Measurements from ENCODE around the gene HDAC11. TPM values are rescaled to one million over a fixed set of nuclear protein-coding genes. Genes with fewer than 3 reads are reported as not detected.

The HDAC11 gene
- total RNA-seq, 2 experiments from 2014 or later, result 1.8 to 2.0 TPM

GRCh38 chr3:13504161-13504831 lies 24.2 kb downstream of the HDAC11 start:
- TF ChIP-seq, protein P1, sequence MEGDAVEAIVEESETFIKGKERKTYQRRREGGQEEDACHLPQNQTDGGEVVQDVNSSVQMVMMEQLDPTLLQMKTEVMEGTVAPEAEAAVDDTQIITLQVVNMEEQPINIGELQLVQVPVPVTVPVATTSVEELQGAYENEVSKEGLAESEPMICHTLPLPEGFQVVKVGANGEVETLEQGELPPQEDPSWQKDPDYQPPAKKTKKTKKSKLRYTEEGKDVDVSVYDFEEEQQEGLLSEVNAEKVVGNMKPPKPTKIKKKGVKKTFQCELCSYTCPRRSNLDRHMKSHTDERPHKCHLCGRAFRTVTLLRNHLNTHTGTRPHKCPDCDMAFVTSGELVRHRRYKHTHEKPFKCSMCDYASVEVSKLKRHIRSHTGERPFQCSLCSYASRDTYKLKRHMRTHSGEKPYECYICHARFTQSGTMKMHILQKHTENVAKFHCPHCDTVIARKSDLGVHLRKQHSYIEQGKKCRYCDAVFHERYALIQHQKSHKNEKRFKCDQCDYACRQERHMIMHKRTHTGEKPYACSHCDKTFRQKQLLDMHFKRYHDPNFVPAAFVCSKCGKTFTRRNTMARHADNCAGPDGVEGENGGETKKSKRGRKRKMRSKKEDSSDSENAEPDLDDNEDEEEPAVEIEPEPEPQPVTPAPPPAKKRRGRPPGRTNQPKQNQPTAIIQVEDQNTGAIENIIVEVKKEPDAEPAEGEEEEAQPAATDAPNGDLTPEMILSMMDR (IDR thresholded peaks at IDR 0.05), result no peak
- H3K27ac Mint-ChIP-seq, result no peak overlapping the region
- H3K36me3 Mint-ChIP-seq (ENCODE audit: low read depth), result no peaks in the 10 kb centered on the region
- no peaks in the 10 kb centered on the region for H3K27me3 Mint-ChIP-seq
- DNase-seq (no peak), ATAC-seq (no peak)
- intact Hi-C loops (cut with micrococcal nuclease), result no loop called here
- H3K4me3 Mint-ChIP-seq, result no peak overlapping the region
- ChIA-PET POLR2A (no interaction called here), CTCF (interaction anchor here (0.9 to 1.3 kb wide), 2 partner anchors 144 to 153 kb away, joined by 3 to 4 read pairs; no protein-coding TSS in a partner anchor)
- no peaks in the 10 kb centered on the region for H3K4me1 Mint-ChIP-seq (ENCODE audit: low read depth)
- H3K9me3 Mint-ChIP-seq, result no peaks in the 10 kb centered on the region

DNA sequence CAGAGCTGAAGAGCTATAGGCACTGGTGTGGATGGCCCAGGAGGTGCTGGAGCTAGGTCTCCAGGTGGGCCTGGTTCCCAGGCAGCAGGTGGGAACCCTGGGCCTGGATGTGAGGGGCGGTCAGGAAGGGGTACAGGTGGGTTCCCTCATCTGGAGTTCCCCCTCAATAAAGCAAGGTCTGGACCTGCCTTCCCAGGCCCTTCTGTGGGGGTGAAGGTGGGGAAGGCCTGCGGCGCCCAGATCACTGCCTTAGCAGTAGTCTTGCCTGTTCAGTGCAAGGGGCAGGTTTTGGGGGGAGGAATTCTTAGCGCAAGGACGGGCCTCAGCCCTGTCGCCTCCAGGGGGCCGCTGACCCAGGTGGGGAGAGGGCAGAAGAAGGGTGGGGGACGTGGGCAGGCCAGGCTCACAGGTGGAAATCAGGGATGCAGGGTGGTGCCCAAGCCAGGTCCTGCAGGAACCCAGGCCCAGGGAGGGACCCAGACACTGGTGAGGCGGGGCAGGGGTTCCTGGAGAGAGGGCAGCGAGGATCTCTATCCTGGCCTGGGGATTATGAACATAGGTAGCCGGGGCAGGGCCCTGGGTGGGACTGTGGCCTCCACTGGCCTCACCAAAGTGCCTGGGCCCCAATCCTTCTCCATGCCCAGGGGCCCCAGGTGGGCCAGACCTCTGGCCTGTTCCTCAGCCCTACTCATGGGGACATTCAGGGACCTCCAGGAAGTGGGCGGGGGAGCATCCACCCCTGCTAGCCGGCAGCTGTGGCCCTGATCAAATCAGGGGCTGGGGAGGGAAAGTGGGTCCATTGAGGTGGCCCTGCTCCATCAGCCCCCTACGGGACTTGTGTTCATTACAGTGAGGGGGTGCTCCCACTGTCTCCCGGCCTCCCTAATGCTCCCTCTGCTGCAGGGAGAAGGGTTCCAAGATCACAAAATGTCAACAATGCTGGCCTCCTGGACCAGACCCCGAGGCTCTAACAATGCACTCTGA lies 25.3 kb downstream of the HDAC11 start:
- Mint-ChIP-seq H3K4me3 (no peak overlapping the region), H3K27me3 (no peaks in the 10 kb centered on the region)
- ATAC-seq, result no peak

DNA sequence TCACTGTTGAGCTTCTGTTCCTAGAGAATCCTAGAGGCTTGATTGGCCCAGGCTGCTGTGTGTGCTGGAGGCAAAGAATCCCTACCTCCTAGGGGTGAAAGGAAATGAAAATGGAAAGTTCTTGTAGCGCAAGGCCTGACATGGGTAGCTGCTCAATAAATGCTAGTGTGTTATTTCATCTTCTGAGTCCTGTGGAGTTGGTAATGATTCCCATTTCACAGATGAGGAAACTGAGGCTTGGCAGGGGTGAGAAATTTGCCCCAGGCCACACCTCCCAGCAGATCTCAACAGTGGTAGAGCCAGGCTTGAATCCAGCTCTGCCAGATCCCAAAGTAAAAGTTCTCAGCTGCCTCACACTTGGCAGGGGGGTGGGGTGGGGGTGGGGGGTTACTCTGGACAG lies 26.1 kb downstream of the HDAC11 start:
- intact Hi-C loops (cut with micrococcal nuclease), result no loop called here
- H3K27ac Mint-ChIP-seq, result no peak overlapping the region
- CTCF ChIA-PET, result interaction anchor here (1.1 kb wide), 1 partner anchor 11 kb away, joined by 3 read pairs; no protein-coding TSS in a partner anchor
- ATAC-seq (no peak), DNase-seq (no peak)
- POLR2A ChIA-PET, result no interaction called here
- H3K4me1 Mint-ChIP-seq (ENCODE audit: low read depth), result no peaks in the 10 kb centered on the region
- H3K27me3 Mint-ChIP-seq, result no peaks in the 10 kb centered on the region
- no peak overlapping the region for H3K4me3 Mint-ChIP-seq
- TF ChIP-seq, protein P1 (IDR thresholded peaks at IDR 0.05), result no peak
- no peaks in the 10 kb centered on the region for H3K36me3 Mint-ChIP-seq (ENCODE audit: low read depth)
- H3K9me3 Mint-ChIP-seq, result no peaks in the 10 kb centered on the region

More for the DNA sequence above, 25.3 kb downstream of the HDAC11 start:
- DNase-seq, result no peak
- TF ChIP-seq, protein P1 (IDR thresholded peaks at IDR 0.05), result no peak
- Mint-ChIP-seq H3K27ac (no peak overlapping the region), H3K36me3 (ENCODE audit: low read depth) (no peaks in the 10 kb centered on the region), H3K4me1 (ENCODE audit: low read depth) (no peaks in the 10 kb centered on the region), H3K9me3 (no peaks in the 10 kb centered on the region)
- POLR2A ChIA-PET, result interaction anchor here (0.6 kb wide), 1 partner anchor 122 kb away, joined by 5 read pairs; no protein-coding TSS in a partner anchor
- CTCF ChIA-PET, result interaction anchor here (0.9 to 1.1 kb wide), 2 partner anchors 10 to 142 kb away, joined by 3 to 4 read pairs; no protein-coding TSS in a partner anchor
- intact Hi-C loops (cut with micrococcal nuclease), result no loop called here

DNA sequence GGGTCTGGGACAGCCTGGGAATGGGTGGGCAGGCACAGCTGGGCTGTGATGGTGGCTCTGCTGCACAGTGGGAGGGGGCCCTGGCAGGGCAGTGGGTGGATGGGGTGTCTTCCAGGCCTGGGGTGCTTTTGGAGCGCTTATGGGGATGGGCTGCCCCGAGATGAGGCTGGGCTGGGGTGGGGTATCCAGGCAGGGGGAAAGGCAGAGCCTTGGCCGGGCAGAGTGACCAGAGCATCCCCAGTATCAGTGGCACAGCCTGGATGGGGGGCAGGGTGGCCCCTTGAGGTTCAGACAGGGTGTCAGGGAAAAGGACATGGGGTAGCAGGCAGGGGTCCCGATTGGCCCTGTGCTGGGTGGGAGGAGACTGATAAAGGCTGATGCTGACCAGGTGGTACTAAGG lies 26.6 kb downstream of the HDAC11 start:
- ChIA-PET POLR2A (interaction anchor here (0.8 kb wide), 1 partner anchor 8 kb away, joined by 3 read pairs; no protein-coding TSS in a partner anchor), CTCF (interaction anchor here (1.1 to 2.6 kb wide), 3 partner anchors 11 to 374 kb away, joined by 3 to 6 read pairs (median 3); partner anchors contain the start of gene WNT7A)
- TF ChIP-seq, protein P1 (IDR thresholded peaks at IDR 0.05), result no peak
- H3K9me3 Mint-ChIP-seq, result no peaks in the 10 kb centered on the region
- H3K4me3 Mint-ChIP-seq, result no peak overlapping the region
- DNase-seq (no peak), ATAC-seq (no peak)
- H3K4me1 Mint-ChIP-seq (ENCODE audit: low read depth), result no peaks in the 10 kb centered on the region
- H3K27me3 Mint-ChIP-seq, result no peaks in the 10 kb centered on the region
- intact Hi-C loops (cut with micrococcal nuclease), result no loop called here
- H3K36me3 Mint-ChIP-seq (ENCODE audit: low read depth), result no peaks in the 10 kb centered on the region
- no peak overlapping the region for H3K27ac Mint-ChIP-seq

Data from activated CD8-positive, alpha-beta T cell treated with anti-CD3 and anti-CD28 coated beads for 36 hours (primary cell).